Measurements from ENCODE around the gene EPM2AIP1.

EPM2AIP1 gene

GRCh38 chr3:36988356-36988755 is 4.6 kb downstream of the EPM2AIP1 start:
- TF ChIP-seq CTCF (IDR thresholded peaks at IDR 0.05; ENCODE audit: control insufficient read depth, extremely low read depth, insufficient read depth), result no peak
- DNase-seq (ENCODE audit: low read depth), result no peak
- no peak overlapping the region for H3K4me3 ChIP-seq (ENCODE audit: low read depth, low read length)

GRCh38 chr3:36981006-36981405 is 11.9 kb downstream of the EPM2AIP1 start:
- no peak for DNase-seq (ENCODE audit: low read depth)
- H3K4me3 ChIP-seq (ENCODE audit: low read depth, low read length), result no peak overlapping the region
- no peak for TF ChIP-seq CTCF (IDR thresholded peaks at IDR 0.05; ENCODE audit: control insufficient read depth, extremely low read depth, insufficient read depth)

DNA sequence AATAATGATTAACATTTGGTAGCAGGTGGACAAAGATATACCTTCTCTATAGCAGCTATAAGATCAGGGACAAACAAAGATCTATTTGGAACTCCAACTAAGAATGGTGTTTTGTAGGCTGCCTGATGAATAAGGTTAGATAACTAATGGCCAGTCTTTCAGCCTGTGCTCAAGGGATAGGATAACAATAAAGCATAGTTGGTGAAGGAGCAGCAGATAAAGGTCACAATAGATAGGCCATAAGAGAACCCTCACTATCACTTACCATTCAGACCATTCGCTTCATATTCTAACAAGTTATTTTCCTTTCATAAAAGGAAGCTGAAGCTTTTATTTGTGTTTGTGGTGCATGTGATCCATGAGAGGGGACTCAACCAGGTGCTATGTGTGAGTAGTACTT is 19.8 kb downstream of the EPM2AIP1 start:
- no peak for DNase-seq (ENCODE audit: low read depth)
- no peak for TF ChIP-seq CTCF (IDR thresholded peaks at IDR 0.05; ENCODE audit: control insufficient read depth, extremely low read depth, insufficient read depth)
- H3K4me3 ChIP-seq (ENCODE audit: low read depth, low read length), result no peak overlapping the region

DNA sequence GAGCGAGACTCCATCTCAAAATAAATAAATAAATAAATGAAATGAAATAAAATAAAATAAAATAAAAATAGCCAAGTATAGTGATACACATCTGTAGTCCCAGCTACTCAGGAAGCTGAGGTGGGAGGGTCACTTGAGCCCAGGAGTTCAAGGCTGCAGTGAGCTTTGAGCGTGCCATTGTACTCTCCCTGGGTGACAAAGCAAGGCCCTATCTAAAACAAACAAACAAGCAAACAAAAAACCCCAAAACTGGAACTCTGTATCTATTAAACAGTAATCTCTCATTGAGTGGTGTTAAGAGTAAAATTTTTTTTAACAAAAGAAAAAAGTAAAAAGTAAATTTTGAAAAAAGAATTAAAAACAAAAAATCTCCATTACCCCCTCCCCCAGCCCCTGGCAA is 20.8 kb downstream of the EPM2AIP1 start:
- H3K4me3 ChIP-seq (ENCODE audit: low read depth, low read length), result no peak overlapping the region
- TF ChIP-seq CTCF (IDR thresholded peaks at IDR 0.05; ENCODE audit: control insufficient read depth, extremely low read depth, insufficient read depth), result no peak
- no peak for DNase-seq (ENCODE audit: low read depth)

DNA sequence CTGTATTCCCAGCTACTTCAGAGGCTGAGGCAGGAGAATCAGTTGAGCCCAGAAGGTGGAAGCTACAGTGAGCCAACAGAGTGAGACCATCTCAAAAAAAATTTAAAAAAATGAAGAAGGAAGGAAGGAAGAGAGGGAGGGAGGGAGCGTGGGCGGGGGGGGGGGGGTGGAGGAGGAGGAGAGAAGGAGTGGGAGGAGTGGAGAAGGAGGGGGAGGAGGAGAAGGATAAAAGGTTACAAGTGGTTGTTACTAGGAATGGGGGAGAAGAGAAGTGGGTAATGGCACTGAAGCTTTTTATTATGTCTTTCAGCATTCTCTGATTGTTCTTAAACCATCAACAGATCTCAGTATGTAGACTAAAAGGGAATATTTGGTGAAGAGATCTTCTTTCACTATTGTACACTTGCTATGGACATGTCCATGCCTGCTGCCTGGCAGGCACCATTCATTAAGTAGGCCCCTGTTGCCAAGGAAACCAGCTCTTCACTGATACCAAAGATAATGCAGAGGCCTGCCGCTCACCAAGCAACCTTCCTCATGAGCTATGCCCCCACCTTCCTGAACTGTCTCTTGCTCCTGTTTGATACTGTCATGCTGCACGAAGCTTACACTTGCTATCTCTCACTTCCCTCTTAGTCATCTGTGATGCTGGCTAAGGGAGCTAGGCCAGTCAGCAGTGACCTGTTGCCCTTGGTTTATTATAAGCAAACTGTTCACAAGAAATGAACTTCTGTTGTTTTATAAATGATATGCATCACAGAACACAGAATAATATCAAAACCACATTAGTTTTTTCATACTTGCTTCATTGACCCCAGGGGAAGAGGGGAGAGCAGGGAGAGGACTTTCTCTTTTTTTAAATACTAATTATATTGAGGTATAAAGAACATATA is 23.1 kb downstream of the EPM2AIP1 start:
- TF ChIP-seq CTCF (IDR thresholded peaks at IDR 0.05; ENCODE audit: control insufficient read depth, extremely low read depth, insufficient read depth), result no peak
- H3K4me3 ChIP-seq (ENCODE audit: low read depth, low read length), result no peak overlapping the region
- DNase-seq (ENCODE audit: low read depth), result no peak

- TF ChIP-seq CTCF (IDR thresholded peaks at IDR 0.05; ENCODE audit: control insufficient read depth, extremely low read depth, insufficient read depth), result no peak
- DNase-seq (ENCODE audit: low read depth), result no peak
- no peak overlapping the region for H3K4me3 ChIP-seq (ENCODE audit: low read depth, low read length)
Measured at GRCh38 chr3:36969085-36969484, 23.8 kb downstream of the EPM2AIP1 start.

- no peak for TF ChIP-seq CTCF (IDR thresholded peaks at IDR 0.05; ENCODE audit: control insufficient read depth, extremely low read depth, insufficient read depth)
- H3K4me3 ChIP-seq (ENCODE audit: low read depth, low read length), result no peak overlapping the region
- DNase-seq (ENCODE audit: low read depth), result no peak
Measured at GRCh38 chr3:36965440-36965839, 27.5 kb downstream of the EPM2AIP1 start.

Data from LNCaP clone FGC (cell line).